DOHH2 (cell line): Measurements from ENCODE around the gene NDUFS3.

Experiments used
- H3F3A ChIP-seq: fragments of 200-600 bp; sonication (generic), shearing (Covaris generic); 2 replicates; pipeline ENCODE4 v1.6.0; 2016; ENCODE audit warnings: antibody characterized with exemption, mild to moderate bottlenecking; ENCODE audit not compliant: control insufficient read depth, insufficient read depth
- H3K27ac ChIP-seq: fragments of 200-600 bp; sonication (generic); 2 replicates; pipeline ENCODE4 v1.5.1; 2014; ENCODE audit warnings: low read depth, mild to moderate bottlenecking, low read length, moderate library complexity
- H3K27me3 ChIP-seq: fragments of 200-600 bp; sonication (generic); 2 replicates; pipeline ENCODE4 v1.6.1; 2014; ENCODE audit warnings: mild to moderate bottlenecking, low read length, mixed read lengths; ENCODE audit not compliant: control insufficient read depth
- H3K36me3 ChIP-seq: fragments of 200-600 bp; sonication (generic); 2 replicates; pipeline ENCODE4 v1.6.1; 2014; ENCODE audit warnings: mild to moderate bottlenecking, low read length, moderate library complexity, mixed read lengths; ENCODE audit not compliant: control insufficient read depth
- H3K4me1 ChIP-seq: fragments of 200-600 bp; sonication (generic); 2 replicates; pipeline ENCODE4 v1.6.1; 2014; ENCODE audit warnings: mild to moderate bottlenecking, low read length, mixed read lengths; ENCODE audit not compliant: control insufficient read depth
- H3K4me2 ChIP-seq: fragments of 200-600 bp; sonication (generic); 2 replicates; pipeline ENCODE4 v1.6.0; 2014; ENCODE audit warnings: mild to moderate bottlenecking, low read length, moderate library complexity
- H3K4me3 ChIP-seq: fragments of 200-600 bp; sonication (generic); 2 replicates; pipeline ENCODE4 v1.5.1; 2014; ENCODE audit warnings: mild to moderate bottlenecking, low read length, mixed read lengths
- H3K79me2 ChIP-seq: fragments of 200-600 bp; sonication (generic); 2 replicates; pipeline ENCODE4 v1.6.1; 2014; ENCODE audit warnings: mild to moderate bottlenecking, low read length, mixed read lengths; ENCODE audit not compliant: control insufficient read depth
- H3K9me2 ChIP-seq: fragments of 200-600 bp; sonication (generic); replicated peaks from 2 replicates; pipeline ENCODE4 v1.6.1; 2014; ENCODE audit warnings: mild to moderate bottlenecking, low read length, mixed read lengths; ENCODE audit not compliant: control insufficient read depth
- H3K9me3 ChIP-seq: fragments of 200-600 bp; sonication (generic); 2 replicates; pipeline ENCODE4 v1.6.1; 2014; ENCODE audit warnings: antibody characterized with exemption, low read length, mixed read lengths; ENCODE audit not compliant: control insufficient read depth, insufficient read depth
- H4K20me1 ChIP-seq: fragments of 200-600 bp; sonication (generic); 2 replicates; pipeline ENCODE4 v1.6.0; 2014; ENCODE audit warnings: low read depth, mild to moderate bottlenecking, antibody characterized with exemption, low read length, moderate library complexity; ENCODE audit not compliant: control insufficient read depth, insufficient read depth
- CTCF ChIP-seq: fragments of 200-600 bp; sonication (generic); IDR thresholded peaks from one replicate; pipeline ENCODE4 v1.5.1; 2014; ENCODE audit warnings: antibody characterized with exemption, mild to moderate bottlenecking, low read depth, low read length; ENCODE audit not compliant: poor library complexity, severe bottlenecking
- EZH2phosphoT487 ChIP-seq: fragments of 200-600 bp; sonication (generic); IDR thresholded peaks from 2 replicates; pipeline ENCODE4 v1.6.1; 2017; ENCODE audit warnings: borderline replicate concordance, mild to moderate bottlenecking, antibody characterized with exemption, low read length, moderate library complexity, mixed read lengths

NDUFS3 gene

GRCh38 chr11:47587039-47587716 lies 8.3 kb downstream of the NDUFS3 start:
- no peak overlapping the region for H3K4me3 ChIP-seq
- H3K9me3 ChIP-seq: no peaks in the 10 kb centered on the region
- H3K36me3 ChIP-seq: peaks cover 31% of the 10 kb centered on the region
- H3K9me2 ChIP-seq: no peaks in the 10 kb centered on the region
- no peak overlapping the region for H3K27ac ChIP-seq
- no peak overlapping the region for H3K4me2 ChIP-seq
- peaks cover 3% of the 10 kb centered on the region; the same call in 1 of the 2 replicates for H3K27me3 ChIP-seq
- H3K4me1 ChIP-seq: peaks cover 7% of the 10 kb centered on the region; the same call in 1 of the 2 replicates
- no peaks in the 10 kb centered on the region for H3F3A ChIP-seq
- H3K79me2 ChIP-seq: no peaks in the 10 kb centered on the region
- no peaks in the 10 kb centered on the region for H4K20me1 ChIP-seq
- no peak for TF ChIP-seq EZH2phosphoT487
- TF ChIP-seq CTCF: no peak

GRCh38 chr11:47587723-47588326 lies 9.0 kb downstream of the NDUFS3 start:
- Histone ChIP-seq H3K27me3 (peaks cover 9% of the 10 kb centered on the region), H3F3A (no peaks in the 10 kb centered on the region), H3K79me2 (no peaks in the 10 kb centered on the region), H3K9me3 (no peaks in the 10 kb centered on the region), H4K20me1 (no peaks in the 10 kb centered on the region), H3K4me3 (no peak overlapping the region), H3K27ac (no peak overlapping the region), H3K4me2 (no peak overlapping the region), H3K4me1 (peaks cover 7% of the 10 kb centered on the region; the same call in 1 of the 2 replicates), H3K9me2 (no peaks in the 10 kb centered on the region), H3K36me3 (peaks cover 25% of the 10 kb centered on the region)
- TF ChIP-seq CTCF (no peak), EZH2phosphoT487 (no peak)

- TF ChIP-seq CTCF (no peak), EZH2phosphoT487 (no peak)
- peaks cover 7% of the 10 kb centered on the region; the same call in 1 of the 2 replicates for H3K4me1 ChIP-seq
- H3K9me2 ChIP-seq: no peaks in the 10 kb centered on the region
Observed at GRCh38 chr11:47589118-47589517, 10.2 kb downstream of the NDUFS3 start.

More at GRCh38 chr11:47589118-47589517, 10.2 kb downstream of the NDUFS3 start:
- Histone ChIP-seq H3K4me2 (no peak overlapping the region), H4K20me1 (no peaks in the 10 kb centered on the region), H3K79me2 (no peaks in the 10 kb centered on the region), H3K4me3 (no peak overlapping the region), H3K9me3 (no peaks in the 10 kb centered on the region), H3F3A (no peaks in the 10 kb centered on the region), H3K27me3 (peaks cover 22% of the 10 kb centered on the region), H3K27ac (no peak overlapping the region), H3K36me3 (peaks cover 12% of the 10 kb centered on the region)
